ENCODE results near the gene GPR157.
A peak's percentile ranks its signal among the peaks of the same experiment; 100 is the strongest.
"Not testable (repeated sequence)": the region's sequence is repeated elsewhere in the genome, so short reads cannot be mapped to it uniquely, and the experiment has no call there.

GPR157 gene, protein sequence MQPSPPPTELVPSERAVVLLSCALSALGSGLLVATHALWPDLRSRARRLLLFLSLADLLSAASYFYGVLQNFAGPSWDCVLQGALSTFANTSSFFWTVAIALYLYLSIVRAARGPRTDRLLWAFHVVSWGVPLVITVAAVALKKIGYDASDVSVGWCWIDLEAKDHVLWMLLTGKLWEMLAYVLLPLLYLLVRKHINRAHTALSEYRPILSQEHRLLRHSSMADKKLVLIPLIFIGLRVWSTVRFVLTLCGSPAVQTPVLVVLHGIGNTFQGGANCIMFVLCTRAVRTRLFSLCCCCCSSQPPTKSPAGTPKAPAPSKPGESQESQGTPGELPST
- total RNA-seq, result 4.7 to 10.2 reads per million in 2 donors

DNA sequence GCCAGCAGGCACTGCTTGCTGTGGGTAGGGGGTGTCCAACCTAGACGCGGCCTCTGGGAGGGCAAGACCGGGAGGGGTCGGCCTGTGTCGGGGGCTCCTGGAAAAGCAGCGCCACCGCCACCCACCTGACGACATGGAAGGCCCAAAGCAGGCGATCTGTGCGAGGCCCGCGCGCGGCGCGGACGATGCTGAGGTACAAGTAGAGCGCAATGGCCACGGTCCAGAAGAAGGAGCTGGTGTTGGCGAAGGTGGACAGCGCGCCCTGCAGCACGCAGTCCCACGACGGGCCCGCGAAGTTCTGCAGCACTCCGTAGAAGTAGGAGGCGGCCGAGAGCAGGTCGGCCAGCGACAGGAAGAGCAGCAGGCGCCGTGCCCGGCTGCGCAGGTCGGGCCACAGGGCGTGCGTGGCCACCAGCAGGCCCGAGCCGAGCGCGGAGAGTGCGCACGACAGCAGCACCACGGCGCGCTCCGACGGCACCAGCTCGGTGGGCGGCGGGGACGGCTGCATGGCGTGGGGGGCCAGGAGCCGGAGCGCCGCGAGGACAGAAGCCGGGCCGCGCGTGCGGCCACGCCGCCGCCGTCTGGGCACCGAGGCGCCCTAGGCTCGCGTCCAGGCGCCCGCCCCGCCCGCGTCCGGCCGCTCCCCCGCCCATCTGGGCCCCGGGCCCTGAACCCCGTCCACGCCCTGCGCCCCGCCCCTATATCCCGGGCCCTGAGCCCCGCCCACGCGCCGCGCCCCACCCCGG is at the start of gene GPR157:
GPR157 (minus strand) TSS at position 583 of the 746 bp plus-strand sequence; CDS start at position 508, 75 bp downstream.
- DNase-seq, result peak in 4 of 5 experiments; percentile 60 to 80 (median 76)

DNA sequence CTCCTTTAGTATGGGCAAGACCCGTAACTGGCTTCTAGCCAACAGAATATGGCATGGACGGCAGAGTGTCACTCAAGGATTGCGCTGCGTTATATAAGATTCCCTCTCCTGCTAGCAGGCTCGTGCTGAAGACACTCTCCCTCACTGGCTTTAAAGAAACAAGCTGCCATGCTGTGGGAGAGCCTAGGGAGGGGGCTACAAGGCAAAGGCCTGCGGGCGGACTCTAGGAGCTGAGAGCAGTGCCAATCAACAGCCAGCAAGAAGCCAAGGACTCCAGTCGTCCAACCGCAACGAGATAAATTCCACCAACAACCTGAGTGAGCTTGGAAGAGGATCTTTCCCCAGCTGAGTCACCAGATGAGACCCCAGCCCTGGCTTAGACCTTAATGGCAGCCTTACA is 45.9 kb upstream of the GPR157 start:
- no peak for DNase-seq

DNA sequence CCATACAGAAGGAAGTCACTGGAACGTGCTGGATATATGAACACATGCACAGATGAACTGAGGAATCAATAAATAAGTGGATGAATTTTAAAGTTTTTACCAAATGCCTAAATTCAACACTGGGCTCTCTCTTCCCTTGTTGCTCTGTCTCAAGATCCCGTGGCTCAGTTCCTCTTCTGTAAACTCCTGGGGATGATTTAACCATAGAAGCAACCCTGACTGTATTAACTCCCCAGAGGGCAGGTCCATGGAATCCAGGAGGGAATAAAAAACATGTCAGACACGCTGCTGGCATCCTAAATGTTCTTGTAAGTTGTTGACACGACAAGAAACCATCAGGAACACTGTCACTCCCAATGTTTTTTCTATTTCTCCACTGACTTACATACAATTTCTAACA is 45.3 kb upstream of the GPR157 start:
- DNase-seq, result no peak

DNA sequence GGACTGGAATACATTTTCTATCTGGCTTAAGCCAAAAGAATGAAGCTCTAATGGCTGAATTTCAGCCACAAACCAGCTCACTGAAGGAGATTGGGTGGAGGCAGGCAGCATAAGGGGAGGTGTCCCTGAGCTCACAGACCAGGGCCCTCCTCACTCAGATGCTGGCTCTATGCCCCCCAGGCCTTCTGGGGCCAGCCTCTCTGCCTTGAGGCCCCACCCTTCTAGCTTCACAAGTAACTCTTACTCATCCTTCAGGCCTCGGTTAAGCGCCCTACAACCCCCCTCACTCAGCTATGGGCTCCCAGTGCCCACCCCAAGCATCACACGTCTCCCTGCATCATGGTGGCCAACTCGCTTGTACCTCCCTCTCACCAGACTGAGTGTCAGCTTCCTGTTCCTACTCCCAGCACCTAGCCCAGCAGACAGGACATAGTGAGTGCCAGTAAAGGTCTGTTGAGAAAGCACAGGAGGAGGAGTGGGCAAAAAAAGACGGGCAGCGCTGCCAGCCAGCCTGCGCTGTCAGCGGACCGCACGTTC is 40.8 kb upstream of the GPR157 start:
- DNase-seq, result no peak

DNA sequence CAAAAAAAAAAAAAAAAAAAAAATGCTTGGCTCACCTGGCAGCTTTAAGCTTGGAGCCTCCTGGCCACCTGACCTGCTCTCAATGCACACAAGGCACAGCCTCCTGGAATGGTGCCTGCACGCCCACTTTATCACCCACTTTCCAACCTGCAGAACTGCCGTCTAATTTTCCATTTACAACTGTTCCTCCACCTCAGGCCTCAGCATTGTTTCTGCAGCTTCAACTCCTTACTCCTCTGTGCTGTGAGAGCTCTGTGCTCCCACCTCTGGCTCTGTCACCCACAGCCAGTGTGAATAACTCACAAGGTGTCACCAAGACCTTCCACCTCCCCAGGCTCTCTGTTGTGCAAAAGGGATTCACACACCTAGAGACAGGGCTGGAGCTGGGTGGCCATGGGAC is 38.7 kb upstream of the GPR157 start:
- no peak for DNase-seq

DNA sequence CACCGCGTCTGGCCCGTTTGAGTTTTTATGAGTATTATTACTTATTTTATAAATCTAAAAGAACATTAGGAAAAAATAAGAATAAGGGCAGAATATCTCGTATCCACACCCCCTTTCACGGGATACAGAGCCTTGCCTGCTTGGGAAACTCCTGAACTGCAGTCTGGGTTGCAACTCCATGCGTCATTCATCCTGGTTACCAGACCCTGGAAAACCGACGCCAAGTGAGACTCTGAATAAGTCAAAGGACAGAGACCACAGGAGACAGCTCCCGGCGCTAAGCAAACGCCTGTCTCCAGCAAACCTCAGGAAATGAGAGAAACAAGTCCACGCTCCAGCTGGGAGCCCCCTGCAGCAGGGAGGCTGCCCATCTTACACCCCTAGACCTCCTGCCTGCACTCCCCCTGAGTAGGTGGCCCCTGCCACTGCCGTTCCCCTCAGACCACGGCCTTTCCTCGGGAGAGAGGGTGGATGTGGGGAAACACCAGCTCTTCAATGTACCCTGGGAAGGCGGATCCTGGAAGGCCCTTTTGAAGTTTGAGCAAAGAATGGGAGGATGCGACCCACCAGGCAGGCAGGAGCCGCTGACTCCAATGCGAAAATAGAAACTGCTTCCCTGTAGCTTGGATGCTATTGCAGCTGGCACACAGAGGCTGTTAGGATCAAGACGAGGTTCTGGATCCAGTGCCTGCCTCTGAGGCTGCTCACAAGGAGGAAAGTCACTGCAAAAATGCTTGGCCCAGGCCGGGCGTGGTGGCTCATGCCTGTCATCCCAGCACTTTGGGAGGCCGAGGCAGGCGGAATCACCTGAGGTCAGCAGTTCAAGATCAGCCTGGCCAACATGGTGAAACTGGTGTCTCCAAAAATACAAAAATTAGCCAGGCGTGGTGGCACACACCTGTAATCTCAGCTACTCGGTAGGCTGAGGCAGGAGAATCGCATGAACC is 37.7 kb upstream of the GPR157 start:
- no peak for DNase-seq

DNA sequence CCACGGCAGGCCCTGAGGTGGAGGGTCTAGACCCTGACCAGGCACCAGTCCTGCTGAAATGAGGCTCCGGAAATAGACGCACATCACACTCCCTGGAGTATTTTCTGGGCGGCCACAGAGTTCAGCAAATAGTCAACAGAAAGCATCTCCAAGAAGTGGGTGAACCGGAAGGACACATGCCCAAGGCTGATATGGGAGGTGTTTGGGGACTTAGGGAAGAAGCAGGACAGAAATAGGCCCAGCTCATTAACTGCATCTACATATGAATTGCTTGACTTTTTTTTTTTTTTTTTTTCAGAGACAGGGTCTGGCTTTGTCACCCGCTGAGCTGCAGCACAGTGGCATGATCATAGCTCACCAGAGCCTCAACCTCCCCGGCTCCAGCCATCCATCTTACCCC is 36.5 kb upstream of the GPR157 start:
- DNase-seq, result no peak

DNA sequence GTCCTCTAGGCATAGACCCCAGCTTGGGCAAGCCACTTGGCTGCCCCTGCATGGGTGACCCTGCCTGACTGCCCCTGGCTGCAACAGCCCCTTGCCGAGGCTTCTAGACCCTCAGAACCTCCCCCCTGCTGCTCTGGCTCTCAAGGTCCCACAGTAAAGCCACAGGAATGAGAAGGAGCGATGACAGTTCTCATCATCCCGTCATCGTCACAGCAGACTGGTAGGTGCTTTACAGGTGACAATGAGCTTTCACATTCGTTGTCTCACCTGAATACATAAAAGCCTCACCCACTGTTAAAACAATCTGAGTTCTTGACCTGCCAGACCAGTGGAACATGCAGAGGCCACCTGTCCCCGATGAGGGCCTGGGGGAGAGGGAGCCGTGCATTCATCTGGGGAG is 36.0 kb upstream of the GPR157 start:
- DNase-seq, result no peak

DNA sequence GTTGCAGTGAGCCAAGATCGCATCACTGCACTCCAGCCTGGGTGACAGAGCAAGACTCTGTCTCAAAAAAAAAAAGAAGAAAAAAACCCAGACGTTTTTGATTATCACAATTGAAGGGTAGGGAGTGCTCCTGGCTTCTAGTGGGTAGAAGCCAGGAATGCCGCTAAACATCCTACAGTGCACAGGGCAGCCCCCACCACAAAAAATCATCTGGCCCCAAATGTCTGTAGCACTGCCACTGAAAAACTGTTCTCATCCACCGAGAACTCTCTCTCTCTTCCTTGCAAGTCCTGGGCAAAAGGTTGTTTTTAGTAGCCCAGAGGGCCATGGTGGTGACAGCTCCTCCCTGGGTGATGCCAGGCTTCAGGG is 35.6 kb upstream of the GPR157 start:
- no peak for DNase-seq

DNA sequence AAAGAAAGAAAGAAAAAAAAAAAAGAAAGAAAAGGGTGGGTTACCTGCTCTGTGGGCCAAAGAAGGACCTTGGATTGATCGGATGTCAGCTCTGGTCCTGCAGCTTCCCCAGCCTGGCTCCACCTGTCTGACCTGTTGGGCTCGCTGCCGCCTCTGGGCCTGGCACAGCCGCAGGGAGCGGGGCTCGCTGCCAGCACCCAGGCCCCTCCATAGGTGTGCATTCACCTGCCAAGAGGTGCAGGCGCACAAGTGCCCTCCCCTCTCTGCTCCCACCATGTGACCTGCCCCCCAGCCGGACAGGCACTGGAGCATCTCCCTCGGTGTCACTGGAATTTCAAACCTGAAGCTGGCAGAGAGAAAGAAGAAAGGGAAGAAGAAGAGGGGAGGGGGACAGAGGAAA is 33.1 kb upstream of the GPR157 start:
- DNase-seq, result no peak

DNA sequence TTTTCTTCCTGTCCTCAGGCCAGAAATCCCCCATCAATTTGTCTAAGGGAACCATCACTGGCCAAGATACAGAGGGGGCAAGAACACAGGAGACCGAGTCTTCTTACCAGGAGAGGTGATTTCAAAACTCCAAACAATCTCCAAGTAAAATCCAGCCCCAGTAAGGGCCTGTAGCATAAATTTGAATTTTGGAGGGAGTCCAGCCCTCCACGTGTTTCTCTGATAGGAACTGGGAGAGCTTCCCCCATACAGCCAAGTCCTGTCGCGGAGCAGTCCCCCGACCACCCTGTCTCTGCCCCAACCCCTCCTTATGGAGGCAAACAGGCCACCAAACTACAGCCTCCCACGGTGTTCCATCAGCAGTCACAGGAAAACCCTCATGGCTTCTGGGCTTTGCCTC is 32.4 kb upstream of the GPR157 start:
- no peak for DNase-seq

DNA sequence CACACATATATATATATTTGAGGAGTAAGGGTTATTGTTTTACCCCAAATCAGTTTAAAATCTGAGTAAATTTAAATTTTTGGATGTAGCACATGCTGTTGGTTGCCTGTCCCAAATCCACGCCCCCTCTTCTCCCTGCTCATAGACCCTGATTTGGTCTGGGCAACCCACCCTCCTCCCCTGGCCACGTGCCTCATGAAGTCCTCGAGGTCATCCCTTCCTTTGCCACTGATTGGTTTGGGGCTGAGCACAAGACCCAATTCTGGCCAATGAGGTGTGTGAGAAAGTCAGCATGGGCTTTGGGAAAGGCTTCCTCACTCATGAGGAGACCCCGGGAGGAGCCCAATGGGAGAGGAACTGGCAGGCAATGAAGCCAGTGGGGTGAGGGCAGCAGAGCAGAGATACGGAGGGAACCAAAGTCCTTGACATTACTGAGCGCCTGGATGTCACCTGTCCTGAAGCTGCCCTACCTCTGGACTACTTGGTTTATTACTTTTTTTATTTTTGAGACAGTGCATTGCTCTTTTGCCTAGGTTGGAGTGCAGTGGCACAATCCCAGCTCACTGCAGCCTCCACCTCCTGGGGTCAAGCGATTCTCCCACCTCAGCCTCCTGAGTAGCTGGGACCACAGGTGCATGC is 31.3 kb upstream of the GPR157 start:
- DNase-seq, result no peak

DNA sequence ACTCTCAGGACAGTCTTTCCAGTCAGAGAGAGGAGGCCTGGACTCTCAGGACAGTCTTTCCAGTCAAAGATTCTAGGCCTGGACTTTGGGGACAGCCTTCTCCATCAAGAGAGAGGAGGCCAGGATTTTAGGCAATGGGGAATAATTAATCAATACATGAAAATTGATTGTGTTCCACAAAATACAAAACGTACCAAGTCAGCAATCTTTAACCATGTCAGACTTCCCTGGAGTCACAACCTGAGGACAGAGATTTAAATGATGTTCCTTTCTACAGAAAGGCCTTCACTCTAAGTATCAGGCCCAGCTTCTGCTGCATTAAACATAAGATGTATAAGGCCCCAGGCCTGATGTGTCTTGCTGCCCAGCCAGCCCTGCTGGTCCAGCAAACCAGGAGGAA is 27.0 kb upstream of the GPR157 start:
- DNase-seq, result no peak

DNA sequence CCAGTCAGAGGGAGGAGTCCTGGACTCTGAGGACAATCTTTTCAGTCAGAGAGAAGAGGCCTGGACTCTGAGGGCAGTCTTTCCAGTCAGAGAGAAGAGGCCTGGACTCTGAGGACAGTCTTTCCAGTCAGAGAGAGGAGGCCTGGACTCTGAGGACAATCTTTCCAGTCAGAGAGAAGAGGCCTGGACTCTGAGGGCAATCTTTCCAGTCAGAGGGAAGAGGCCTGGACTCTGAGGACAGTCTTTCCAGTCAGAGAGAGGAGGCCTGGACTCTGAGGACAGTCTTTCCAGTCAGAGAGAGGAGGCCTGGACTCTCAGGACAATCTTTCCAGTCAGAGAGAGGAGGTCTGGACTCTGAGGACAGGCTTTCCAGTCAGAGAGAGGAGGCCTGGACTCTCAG is 26.5 kb upstream of the GPR157 start:
- not testable (repeated sequence) for DNase-seq

DNA sequence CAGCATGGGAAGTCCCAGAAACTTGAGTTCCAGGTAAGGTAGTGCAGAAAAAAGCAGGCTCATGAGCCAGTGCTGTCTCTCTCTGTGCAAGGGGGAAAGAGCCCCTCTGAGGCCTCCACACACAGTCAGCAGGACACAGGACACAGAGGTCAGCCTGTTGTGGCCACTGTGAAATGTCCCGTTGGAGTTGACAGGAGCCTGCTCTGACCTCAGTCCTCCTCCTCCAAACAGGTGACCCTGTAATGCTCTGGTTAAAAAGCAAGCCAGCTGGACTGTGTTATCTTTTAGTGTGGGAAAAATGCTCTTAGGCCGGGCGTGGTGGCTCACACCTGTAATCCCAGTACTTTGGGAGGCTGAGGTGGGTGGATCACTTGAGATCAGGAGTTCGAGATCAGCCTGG is 24.2 kb upstream of the GPR157 start:
- DNase-seq, result no peak

DNA sequence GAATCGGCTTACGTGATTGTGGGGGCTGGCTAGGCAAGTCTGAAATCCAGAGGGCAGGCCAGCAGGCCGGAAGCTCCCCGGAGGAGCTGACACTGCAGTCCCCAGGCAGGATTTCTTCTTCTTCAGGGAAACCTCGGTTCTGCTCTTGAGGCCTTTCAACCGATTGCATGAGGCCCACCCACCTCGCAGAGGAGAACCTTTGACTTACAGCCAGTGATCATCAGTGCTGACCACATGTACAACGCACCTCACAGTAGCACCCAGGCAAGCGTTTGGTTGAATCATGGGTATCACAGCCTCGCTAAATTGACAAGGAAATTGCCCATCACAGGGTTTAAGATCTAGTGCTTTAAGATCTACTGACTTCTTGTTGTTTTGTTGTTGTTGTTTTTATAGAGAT is 23.6 kb upstream of the GPR157 start:
- no peak for DNase-seq

DNA sequence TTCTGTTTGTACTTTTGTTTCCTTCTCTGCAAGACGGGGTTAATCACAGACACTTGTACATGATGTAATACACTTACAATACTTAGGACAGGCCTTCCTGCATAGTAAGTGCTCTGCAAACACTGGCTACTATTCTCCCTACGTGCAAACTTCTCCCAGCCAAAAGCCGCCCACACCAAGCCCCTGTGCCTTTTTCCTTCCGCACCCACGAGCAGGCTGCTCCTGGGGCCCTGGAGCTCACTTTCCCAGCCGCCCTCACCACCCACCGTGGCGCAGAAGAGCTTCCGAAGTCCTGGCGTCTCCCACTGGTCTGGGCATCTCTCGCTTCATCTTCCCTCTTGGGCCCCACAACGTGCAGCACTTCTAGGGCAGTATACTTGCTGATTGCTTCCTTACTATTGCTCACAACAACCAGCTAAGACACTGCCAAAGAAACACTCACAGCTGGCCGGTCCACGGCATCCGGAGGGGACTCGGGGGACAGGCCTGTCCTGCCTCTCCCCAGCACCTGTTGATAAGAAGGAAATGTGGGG is 22.5 kb upstream of the GPR157 start:
- DNase-seq, result no peak

DNA sequence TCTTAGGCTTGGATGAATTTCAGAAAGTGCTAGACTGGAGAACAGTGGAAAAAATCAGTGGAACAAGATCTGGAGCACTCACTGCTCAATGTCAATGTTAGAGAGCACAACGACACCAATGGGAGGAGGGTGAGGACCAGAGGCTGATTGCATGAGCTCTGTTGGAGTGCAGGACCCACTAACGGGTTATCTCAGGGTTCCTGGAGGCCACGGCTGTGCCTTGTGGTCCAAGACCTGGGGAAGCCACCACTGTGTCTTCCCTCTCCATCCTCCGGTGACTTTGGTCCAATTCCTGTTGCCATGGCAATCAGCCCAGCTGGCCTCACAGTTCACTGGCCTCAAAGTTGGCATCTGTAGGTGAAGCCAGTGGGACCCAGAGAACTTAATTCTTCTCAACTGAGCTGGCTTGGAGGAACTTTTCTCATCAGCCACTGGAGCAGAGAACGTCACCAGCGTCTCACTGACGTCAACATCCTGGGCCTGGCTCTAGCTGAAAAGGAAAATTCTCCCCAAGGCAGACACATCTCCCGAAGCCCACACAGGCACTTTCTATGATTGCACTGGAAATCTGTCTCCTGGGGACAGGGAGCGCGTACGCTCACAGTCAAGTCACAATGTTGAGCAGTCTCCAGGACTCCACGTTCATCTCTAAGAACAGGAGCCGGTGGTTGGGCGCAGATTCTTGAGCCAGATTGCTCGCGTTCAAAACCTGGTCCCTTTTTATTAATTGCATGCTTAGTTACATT is 21.9 kb upstream of the GPR157 start:
- no peak for DNase-seq

DNA sequence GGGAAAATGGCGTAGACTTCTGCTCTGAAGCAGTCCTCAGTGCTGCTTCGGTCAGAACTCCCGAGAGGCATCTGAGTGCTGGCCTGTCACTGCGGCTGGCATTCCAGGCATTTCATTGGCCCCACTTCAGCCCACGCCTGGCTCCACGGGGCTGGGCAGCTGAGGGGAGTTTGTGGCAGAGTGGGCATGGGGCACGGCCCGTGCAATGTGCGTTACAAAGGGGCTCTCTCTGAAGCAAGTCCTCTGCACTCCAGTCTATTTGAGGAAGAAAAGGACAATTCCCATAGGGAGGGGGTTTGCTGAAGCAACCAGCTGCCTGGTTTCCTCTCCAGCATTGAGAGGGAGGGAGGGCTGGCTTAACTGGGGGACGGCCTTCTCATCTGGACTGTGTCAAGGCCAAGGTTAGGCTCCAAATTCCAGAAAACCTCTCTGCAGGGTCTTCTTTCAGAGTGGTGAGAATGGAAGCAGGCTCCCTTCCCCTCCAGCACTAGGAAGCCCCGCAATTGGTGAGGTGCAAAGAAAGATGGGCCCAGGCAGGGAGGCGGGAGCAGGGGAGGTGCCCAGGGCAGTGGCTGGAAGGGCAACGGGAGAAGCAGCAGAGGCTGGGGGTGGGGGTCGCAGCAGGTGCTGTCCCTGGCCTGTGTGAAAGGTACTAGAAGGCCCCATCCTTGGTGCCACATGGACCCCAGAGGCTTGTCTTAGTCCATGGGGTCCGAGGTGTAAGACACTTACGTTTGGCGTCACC is 21.1 kb upstream of the GPR157 start:
- DNase-seq, result no peak

DNA sequence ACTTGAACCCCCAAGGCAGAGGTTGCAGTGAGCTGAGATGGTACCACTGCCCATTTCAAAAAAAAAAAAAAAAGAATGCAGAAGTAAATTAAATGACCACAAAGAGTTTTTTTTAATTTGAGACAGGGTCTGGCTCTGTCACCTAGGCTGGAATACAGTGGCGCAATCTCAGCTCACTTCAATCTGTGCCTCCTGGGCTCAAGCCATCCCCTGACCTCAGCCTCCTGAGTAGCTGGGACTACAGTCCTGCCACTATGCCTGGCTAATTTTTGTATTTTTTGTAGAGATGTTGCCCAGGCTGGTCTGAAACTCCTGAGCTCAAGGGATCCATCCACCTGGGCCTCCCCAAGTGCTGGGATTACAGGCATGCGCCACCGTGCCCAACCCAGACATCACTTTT is 20.2 kb upstream of the GPR157 start:
- DNase-seq, result no peak

DNA sequence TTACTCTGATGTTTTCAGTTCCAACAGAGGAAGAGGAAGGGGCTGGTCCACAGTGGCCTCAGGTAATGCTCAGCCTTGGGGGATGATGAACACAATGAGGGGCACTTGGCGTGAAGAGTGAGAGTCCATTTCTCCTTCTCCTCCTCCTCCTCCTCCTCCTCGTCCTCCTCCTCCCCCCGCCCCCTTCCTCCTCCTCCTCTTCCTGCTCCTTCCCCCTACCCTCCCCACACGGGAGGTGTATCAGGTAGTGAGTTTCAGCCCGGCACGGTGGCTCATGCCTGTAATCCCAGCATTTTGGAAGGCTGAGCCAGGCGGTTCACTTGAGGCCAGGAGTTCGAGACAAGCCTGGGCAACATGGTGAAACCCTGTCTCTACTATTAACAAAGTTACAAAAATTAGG is 17.3 kb upstream of the GPR157 start:
- no peak for DNase-seq
